Kidney (tissue), 14 donors: ENCODE data around the gene FBXL7. TPM values are rescaled to one million over a fixed set of nuclear protein-coding genes. Genes with fewer than 3 reads are reported as not detected.

Source experiments
- DNase-seq, 5 donors: peaks; one replicate each; pipeline ENCODE4 v3.0.0-alpha.2; 2013 to 2020
- FAIRE-seq: peaks from 2 replicates; lab custom pipeline; 2012; peaks lifted over from hg19 to GRCh38; lab: Jason Lieb, UNC
- H3K27ac ChIP-seq, 2 donors: one replicate each; pipeline ENCODE4 v1.7.0; 2013; ENCODE audit warnings: low read depth in 2 of 2, low read length in 2 of 2, inconsistent platforms in 1 of 2
- H3K27me3 ChIP-seq: one replicate; pipeline ENCODE4 v1.7.1; 2013; ENCODE audit warnings: low read length, inconsistent platforms; ENCODE audit not compliant: control insufficient read depth, insufficient read depth
- H3K36me3 ChIP-seq, 3 donors: one replicate each; pipeline versions ENCODE4 v1.7.0 to v1.7.1; 2013; ENCODE audit warnings: low read length in 3 of 3, control low read depth in 1 of 3, inconsistent platforms in 1 of 3; ENCODE audit not compliant: insufficient read depth in 3 of 3, control insufficient read depth in 2 of 3
- H3K4me1 ChIP-seq, 3 donors: one replicate each; pipeline versions ENCODE4 v1.7.0 to v1.7.1; 2013; ENCODE audit warnings: low read length in 3 of 3, inconsistent platforms in 1 of 3, low read depth in 1 of 3; ENCODE audit not compliant: control insufficient read depth in 2 of 3, insufficient read depth in 2 of 3
- H3K4me3 ChIP-seq, 3 donors: one replicate each; pipeline versions ENCODE4 v1.7.0 to v1.8.1; 2013; ENCODE audit warnings: low read length in 3 of 3, control low read depth in 1 of 3, inconsistent platforms in 1 of 3
- H3K9ac ChIP-seq, 3 donors: one replicate each; pipeline versions ENCODE4 v1.7.0 to v1.7.1; 2013; ENCODE audit warnings: low read length in 3 of 3, control low read depth in 1 of 3, inconsistent platforms in 1 of 3
- H3K9me3 ChIP-seq, 3 donors: one replicate each; pipeline versions ENCODE4 v1.7.0 to v1.7.1; 2013; ENCODE audit warnings: low read length in 3 of 3, control low read depth in 1 of 3, inconsistent platforms in 1 of 3; ENCODE audit not compliant: control insufficient read depth in 2 of 3, insufficient read depth in 1 of 3
- intact Hi-C: fragments of 100-400 bp; cut with DNase I; formaldehyde crosslinking; loops from one replicate; pipeline ENCODE4 v1.11.1; 2022
- polyA plus RNA-seq: library from polyadenylated mRNA; stranded (reverse); fragments of 350-450 nt; fragmentation: Illumina TruSeq; extraction: RNeasy Lipid Tissue Mini Kit (QIAGEN cat#74804); gene quantifications from one replicate; pipeline ENCODE4 v1.2.3, GENCODE V29; 2014; ENCODE audit warnings: low read depth, low replicate concordance; ENCODE audit not compliant: insufficient read depth
- total RNA-seq: library from RNA; stranded (reverse); fragmentation: NEBNext Ultra II Directional; extraction: Animal tissue kit (Norgen Biotek cat#: 25700); gene quantifications from one replicate; pipeline ENCODE4 v1.2.1, GENCODE V29; 2021
- TF ChIP-seq, protein P1 (sequence below): IDR thresholded peaks from 3 replicates; pipeline ENCODE4 v1.5.1; 2012; ENCODE audit warnings: mild to moderate bottlenecking, moderate library complexity, borderline replicate concordance; ENCODE audit not compliant: insufficient read depth; ENCODE audit errors: extremely low read depth
- donor health status: control.
- donor health status: control.
- donor health status: control.
- donor health status: control.
- donor health status: control.
- donor health status: DM: yes; HTN: yes; CAD: no.
- donor health status: Normal renal cell carcinoma (clear cell type).

The FBXL7 gene
- total and polyA plus RNA-seq, 2 donors from 2014 or later, result 3.9 to 6.1 TPM

DNA sequence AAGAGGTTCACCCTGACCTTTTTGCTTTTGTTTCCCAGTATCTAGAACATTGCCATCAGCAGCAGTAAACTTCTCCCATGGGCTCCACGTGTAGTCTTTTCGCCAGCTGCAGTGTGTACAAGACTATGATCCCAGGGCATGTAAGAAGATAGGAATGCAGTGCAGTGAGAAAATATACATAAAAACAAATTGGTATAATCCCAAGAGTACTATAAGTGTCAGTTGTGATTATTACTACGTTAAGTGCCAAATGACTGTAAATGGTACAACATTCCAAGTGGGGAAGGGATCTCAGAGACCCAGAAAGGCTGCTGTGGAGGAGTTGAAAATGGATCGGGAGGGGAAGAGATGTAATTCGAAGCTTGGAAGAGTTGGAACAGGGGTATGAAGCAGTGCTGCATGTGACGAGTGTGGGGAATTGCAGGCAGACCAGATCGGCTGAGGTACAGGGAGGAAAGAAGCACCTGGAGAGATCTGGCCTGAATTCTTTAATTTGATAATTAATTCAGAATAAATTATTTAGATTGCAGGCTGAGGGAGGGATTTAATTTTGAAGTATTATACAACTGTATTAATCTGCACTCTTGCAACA, 95.1 kb downstream of the FBXL7 start:
- FAIRE-seq, result no peak
- intact Hi-C loops, result no loop called here
- DNase-seq, result peak in 3 of 5 donors; percentile 14 to 76 (median 56)
- Histone ChIP-seq H3K9ac (no peak overlapping the region), H3K4me3 (no peak overlapping the region), H3K36me3 (no peaks in the 10 kb centered on the region), H3K4me1 (no peaks in the 10 kb centered on the region), H3K27ac (no peak overlapping the region), H3K9me3 (no peaks in the 10 kb centered on the region), H3K27me3 (no peaks in the 10 kb centered on the region)
- TF ChIP-seq, protein P1, sequence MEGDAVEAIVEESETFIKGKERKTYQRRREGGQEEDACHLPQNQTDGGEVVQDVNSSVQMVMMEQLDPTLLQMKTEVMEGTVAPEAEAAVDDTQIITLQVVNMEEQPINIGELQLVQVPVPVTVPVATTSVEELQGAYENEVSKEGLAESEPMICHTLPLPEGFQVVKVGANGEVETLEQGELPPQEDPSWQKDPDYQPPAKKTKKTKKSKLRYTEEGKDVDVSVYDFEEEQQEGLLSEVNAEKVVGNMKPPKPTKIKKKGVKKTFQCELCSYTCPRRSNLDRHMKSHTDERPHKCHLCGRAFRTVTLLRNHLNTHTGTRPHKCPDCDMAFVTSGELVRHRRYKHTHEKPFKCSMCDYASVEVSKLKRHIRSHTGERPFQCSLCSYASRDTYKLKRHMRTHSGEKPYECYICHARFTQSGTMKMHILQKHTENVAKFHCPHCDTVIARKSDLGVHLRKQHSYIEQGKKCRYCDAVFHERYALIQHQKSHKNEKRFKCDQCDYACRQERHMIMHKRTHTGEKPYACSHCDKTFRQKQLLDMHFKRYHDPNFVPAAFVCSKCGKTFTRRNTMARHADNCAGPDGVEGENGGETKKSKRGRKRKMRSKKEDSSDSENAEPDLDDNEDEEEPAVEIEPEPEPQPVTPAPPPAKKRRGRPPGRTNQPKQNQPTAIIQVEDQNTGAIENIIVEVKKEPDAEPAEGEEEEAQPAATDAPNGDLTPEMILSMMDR, result no peak

DNA sequence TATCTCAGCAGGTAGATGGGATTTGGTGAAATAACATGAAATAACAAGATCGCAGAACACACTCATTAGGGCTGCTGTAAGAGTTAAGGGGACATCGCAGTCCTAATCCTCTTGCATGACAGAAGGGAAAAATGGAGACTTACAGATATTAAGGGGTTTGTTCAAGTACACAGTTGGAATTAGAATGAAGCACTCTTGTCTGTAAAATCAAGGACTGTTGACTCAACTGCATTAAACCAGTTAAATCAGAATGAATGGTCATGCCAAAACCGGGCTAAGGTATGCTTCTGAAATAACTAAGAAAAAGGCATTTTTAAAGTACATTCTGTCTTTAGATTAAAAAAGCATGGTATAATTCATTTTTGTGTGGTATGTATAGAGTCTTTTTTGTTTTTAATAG, 95.9 kb downstream of the FBXL7 start:
- H3K27ac ChIP-seq, result no peak overlapping the region
- H3K27me3 ChIP-seq, result no peaks in the 10 kb centered on the region
- FAIRE-seq (no peak), DNase-seq (no peak)
- H3K36me3 ChIP-seq, result no peaks in the 10 kb centered on the region
- no peak overlapping the region for H3K9ac ChIP-seq
- no peaks in the 10 kb centered on the region for H3K4me1 ChIP-seq
- H3K9me3 ChIP-seq, result no peaks in the 10 kb centered on the region
- no peak overlapping the region for H3K4me3 ChIP-seq
- TF ChIP-seq, protein P1, result no peak
- intact Hi-C loops, result no loop called here

DNA sequence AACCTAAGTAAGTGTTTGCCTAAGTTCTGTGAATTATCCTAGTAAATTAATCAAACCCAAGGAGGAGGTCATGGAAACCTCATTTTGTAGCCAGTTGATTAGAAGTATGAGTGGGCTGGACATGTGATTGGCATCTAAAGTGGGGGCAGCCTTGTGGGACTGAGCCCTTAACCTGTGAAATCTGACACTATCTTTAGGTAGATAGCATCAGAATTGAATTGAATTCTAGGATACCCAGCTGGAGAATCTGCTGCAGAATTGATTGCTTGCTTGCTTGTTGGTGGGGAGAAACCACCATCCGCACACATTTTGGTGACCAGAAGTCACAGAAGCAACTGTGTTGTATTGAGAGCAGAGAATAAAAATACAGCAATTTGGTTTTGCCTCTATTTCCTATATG, 97.0 kb downstream of the FBXL7 start:
- TF ChIP-seq, protein P1, result no peak
- no peaks in the 10 kb centered on the region for H3K36me3 ChIP-seq

DNA sequence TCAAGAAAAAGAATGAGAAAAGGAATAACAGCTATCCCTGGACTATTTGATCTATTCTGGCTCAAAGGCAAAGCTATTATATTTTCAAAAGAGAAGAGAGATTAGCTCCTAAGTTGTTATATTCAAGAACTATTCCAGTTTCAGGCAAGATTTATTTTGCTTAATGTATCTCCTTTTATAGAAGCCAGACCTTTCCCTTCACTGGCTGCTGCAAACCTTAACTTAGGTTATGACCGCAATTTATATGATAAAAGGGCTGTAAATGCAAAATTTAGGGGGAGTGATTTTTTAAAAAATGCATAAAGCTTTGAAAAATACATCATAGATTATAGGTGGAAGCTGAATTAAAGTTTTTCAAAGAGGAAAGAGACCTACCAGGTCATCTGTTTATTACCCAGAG, 97.8 kb downstream of the FBXL7 start:
- DNase-seq (peak in 2 of 5 donors; percentile 24 to 47), FAIRE-seq (no peak)
- Histone ChIP-seq H3K4me3 (no peak overlapping the region), H3K9me3 (no peaks in the 10 kb centered on the region), H3K27me3 (no peaks in the 10 kb centered on the region), H3K36me3 (no peaks in the 10 kb centered on the region), H3K4me1 (no peaks in the 10 kb centered on the region), H3K27ac (no peak overlapping the region), H3K9ac (no peak overlapping the region)
- TF ChIP-seq, protein P1, result no peak
- intact Hi-C loops, result no loop called here

More for the DNA sequence above, 97.0 kb downstream of the FBXL7 start:
- Histone ChIP-seq H3K9me3 (no peaks in the 10 kb centered on the region), H3K4me3 (no peak overlapping the region), H3K4me1 (no peaks in the 10 kb centered on the region), H3K9ac (no peak overlapping the region), H3K27ac (no peak overlapping the region), H3K27me3 (no peaks in the 10 kb centered on the region)
- intact Hi-C loops, result no loop called here
- no peak for DNase-seq
- no peak for FAIRE-seq
